22Rv1 (cell line): Measurements from ENCODE around the gene PABPN1.

ENCODE experiments used
- H3K27ac ChIP-seq: fragments of 450-650 bp; 2 replicates; pipeline ENCODE4 v1.5.1; 2017
- ZFX ChIP-seq: fragments of 450-650 bp; IDR thresholded peaks from 2 replicates; pipeline ENCODE4 v1.6.1; 2017; ENCODE audit warnings: antibody characterized with exemption, borderline replicate concordance
- TF ChIP-seq, protein P1 (sequence below): fragments of 450-650 bp; IDR thresholded peaks from 2 replicates; pipeline ENCODE4 v1.5.1; 2017; ENCODE audit warnings: mild to moderate bottlenecking

PABPN1 gene

DNA sequence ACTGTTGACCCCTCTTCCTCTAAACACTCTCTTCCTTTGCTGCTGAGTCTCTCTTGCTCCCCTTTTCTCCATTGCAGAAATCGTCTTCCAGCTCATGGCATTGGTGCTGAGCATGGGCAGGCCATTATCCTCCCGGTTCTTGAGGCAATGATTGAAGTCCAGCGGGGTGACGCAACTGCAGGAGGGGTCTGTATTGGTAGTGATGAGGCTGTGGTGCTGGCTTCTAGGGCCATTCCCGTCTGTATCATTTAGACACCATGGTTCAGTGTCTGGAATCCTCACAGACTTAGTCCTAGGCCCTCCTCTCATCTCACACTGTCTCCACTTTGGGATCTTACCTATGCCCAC lies 32.1 kb downstream of the PABPN1 start:
- no peak overlapping the region for H3K27ac ChIP-seq

DNA sequence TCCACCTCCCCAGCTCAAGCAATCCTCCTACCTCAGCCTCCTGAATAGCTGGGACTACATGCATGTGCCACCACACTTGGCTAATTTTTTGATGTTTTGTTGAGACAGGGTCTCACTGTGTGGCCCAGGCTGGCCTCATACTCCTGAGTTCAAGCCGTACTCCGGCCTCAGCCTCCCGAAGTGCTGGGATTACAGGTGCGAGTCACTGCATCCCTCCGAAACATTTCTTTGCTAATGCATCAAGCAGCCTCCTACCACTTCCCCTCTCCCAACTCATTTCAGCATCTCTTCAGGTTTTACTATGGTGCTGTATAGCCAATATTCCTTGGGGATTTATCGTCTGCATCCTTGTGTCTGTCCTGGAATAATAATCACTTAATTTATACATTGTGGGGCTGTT lies 33.7 kb downstream of the PABPN1 start:
- no peak overlapping the region for H3K27ac ChIP-seq
- TF ChIP-seq, protein P1, sequence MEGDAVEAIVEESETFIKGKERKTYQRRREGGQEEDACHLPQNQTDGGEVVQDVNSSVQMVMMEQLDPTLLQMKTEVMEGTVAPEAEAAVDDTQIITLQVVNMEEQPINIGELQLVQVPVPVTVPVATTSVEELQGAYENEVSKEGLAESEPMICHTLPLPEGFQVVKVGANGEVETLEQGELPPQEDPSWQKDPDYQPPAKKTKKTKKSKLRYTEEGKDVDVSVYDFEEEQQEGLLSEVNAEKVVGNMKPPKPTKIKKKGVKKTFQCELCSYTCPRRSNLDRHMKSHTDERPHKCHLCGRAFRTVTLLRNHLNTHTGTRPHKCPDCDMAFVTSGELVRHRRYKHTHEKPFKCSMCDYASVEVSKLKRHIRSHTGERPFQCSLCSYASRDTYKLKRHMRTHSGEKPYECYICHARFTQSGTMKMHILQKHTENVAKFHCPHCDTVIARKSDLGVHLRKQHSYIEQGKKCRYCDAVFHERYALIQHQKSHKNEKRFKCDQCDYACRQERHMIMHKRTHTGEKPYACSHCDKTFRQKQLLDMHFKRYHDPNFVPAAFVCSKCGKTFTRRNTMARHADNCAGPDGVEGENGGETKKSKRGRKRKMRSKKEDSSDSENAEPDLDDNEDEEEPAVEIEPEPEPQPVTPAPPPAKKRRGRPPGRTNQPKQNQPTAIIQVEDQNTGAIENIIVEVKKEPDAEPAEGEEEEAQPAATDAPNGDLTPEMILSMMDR = no peak
- TF ChIP-seq ZFX = no peak

More for the DNA sequence above, 32.1 kb downstream of the PABPN1 start:
- TF ChIP-seq ZFX = no peak
- TF ChIP-seq, protein P1 = no peak

DNA sequence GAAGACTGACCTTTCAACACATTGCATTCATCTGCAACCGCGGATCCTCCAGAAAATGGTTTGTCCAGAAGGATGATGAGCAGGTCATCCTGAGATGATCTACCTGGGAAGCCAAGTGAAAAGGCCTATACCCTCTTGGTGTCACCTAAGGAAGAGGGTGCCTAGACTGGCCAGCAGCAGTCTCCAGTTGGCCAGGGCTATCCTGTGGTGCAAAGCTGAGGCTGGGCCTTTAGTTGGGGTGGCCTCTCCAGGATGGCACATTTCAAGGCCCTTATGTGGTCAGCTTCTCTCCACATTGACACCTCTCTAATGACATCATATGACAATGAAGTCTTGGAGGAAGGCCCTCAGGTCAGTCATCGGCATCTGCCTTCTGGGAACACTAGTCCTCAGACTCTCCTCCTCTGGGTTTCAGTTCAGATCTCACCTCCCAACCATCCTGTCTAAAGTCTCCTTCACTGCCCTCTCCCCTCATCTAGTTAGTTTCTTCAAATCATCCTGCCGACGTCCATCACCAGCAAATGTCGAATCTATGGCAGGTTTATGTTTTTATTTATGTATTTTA lies 34.7 kb downstream of the PABPN1 start:
- TF ChIP-seq, protein P1 = no peak
- no peak for TF ChIP-seq ZFX
- no peak overlapping the region for H3K27ac ChIP-seq

DNA sequence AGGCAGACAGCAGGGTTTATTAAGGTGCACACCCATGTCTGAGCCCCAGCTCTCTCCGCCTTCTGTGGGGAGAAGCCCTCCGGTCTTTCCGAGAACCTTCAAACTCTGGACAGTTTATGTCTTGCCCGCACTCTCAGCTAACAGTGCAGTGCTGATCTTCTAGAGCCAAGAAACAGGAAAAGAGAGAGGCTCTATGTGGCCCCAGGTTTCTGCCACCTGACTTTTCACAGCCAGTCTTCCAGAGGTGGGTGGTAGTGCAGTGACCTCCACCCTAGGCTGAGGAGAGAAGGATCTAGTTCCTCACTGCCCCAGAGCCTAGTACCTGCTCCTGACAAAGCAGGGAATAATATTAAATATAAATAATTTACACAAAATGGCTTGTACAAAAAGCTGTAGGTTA lies 35.4 kb downstream of the PABPN1 start:
- TF ChIP-seq, protein P1 = no peak
- no peak for TF ChIP-seq ZFX

DNA sequence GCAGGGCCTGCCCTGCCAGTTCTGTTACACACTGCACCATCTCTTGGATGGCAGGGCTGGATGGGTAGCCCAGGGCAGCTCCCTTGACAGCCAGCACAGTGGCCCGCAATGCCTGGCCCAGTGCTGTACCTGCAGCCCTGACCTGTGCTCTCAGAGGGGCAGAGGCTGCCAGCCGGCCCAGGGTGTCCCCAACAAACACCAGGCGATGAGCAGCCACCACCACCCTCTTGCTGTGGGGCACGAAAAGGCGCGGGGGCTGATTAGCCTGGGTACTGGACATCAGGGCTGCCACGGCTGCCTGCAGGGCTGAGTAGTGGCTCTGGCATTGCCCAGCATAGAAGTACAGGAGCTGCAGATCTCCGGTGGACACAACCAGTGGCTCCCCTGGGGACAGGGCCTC lies 36.0 kb downstream of the PABPN1 start:
- no peak overlapping the region for H3K27ac ChIP-seq
- TF ChIP-seq, protein P1 = no peak
- TF ChIP-seq ZFX = no peak

More for the DNA sequence above, 35.4 kb downstream of the PABPN1 start:
- H3K27ac ChIP-seq = no peak overlapping the region

DNA sequence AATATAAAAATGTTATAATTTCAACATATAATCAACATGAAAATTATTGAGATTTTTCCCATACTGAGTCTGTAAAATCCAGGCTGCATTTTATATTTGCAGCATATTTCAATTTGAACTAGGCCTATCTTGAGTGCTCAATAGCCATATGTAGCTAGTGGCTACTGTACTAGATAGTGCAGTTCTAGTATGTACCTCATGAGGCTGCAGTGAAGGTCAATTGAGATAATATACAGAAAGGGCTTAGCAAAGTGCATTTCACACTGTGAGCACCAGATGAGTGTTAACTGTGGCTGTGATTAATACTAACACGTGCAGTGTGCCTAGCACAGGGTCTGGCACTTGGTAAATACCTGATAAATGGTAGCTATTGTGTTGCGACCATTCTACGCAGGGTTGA lies 36.8 kb downstream of the PABPN1 start:
- TF ChIP-seq, protein P1 = no peak
- no peak for TF ChIP-seq ZFX
- H3K27ac ChIP-seq = no peak overlapping the region

DNA sequence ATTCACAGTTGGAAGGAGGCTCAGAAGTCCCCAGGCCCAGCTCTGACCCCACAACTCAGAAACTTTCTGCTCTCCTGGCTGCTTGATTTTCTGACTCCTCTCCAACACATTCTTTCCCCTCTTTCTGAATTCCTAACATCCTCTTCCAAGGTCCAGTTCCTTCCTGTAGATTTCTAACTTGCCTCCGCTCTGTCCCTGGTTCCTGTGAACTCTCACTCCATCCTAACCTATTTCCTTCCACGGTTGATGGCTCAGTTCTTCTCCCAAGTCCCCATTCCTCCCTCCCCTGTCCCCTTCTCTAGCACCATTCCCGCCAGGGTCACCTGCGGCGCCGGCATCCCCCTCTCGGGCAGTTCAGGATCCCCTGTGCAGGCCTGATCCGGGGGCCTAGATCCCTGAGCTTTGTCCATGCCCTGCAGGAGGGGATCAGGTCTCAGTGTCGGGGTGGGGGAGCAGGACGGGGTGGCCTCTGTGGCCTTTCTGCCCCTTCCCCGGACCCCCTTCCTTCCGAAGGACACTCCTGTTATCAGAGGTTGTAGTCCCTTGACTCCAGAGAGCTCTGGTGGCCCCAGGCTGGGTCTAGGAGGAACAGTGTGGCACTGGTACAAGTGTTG lies 37.4 kb downstream of the PABPN1 start:
- no peak for TF ChIP-seq ZFX
- TF ChIP-seq, protein P1 = no peak
- no peak overlapping the region for H3K27ac ChIP-seq
